Upper lobe of left lung (tissue), 6 donors: ENCODE results near the gene GFOD2. TPM values are rescaled to one million over a fixed set of nuclear protein-coding genes. Genes with fewer than 3 reads are reported as not detected.

Experiments
- ATAC-seq, 2 donors: fragments of 200-7000 bp; cut with Tn5 transposase; one replicate each; pipeline ENCODE4 v1.9.1; 2022; ENCODE audit warnings: mild to moderate bottlenecking in 2 of 2, moderate library complexity in 2 of 2; ENCODE audit not compliant: low FRiP score in 2 of 2
- DNase-seq, 2 donors: peaks; one replicate each; pipeline ENCODE4 v3.0.0-alpha.2; 2019 to 2020
- H3K27ac ChIP-seq, 4 donors: fragments of 200-600 bp; sonication (generic); one replicate each; pipeline ENCODE4 v1.5.1; 2016 to 2019
- H3K27me3 ChIP-seq, 4 donors: fragments of 200-600 bp; sonication (generic); one replicate each; pipeline ENCODE4 v1.5.1; 2017 to 2019
- H3K36me3 ChIP-seq, 4 donors: fragments of 200-600 bp; sonication (generic); one replicate each; pipeline ENCODE4 v1.5.1; 2016 to 2019
- H3K4me1 ChIP-seq, 4 donors: fragments of 200-600 bp; sonication (generic); one replicate each; pipeline ENCODE4 v1.5.1; 2018 to 2019
- H3K4me3 ChIP-seq, 4 donors: fragments of 200-600 bp; sonication (generic); one replicate each; pipeline ENCODE4 v1.5.1; 2017 to 2019; ENCODE audit warnings: mild to moderate bottlenecking in 2 of 4, moderate library complexity in 1 of 4
- H3K9me3 ChIP-seq, 4 donors: fragments of 200-600 bp; sonication (generic); one replicate each; pipeline ENCODE4 v1.5.1; 2018 to 2019
- EP300 ChIP-seq, 4 donors: sonication (generic); formaldehyde crosslinking; IDR thresholded peaks; one replicate each; pipeline ENCODE4 v1.5.1; 2017; ENCODE audit warnings: antibody characterized with exemption in 4 of 4, control low read depth in 2 of 4
- POLR2A ChIP-seq, 4 donors: fragments of 450-650 bp; IDR thresholded peaks; one replicate each; pipeline ENCODE4 v1.5.1; 2016 to 2017; ENCODE audit warnings: antibody characterized with exemption in 4 of 4, mild to moderate bottlenecking in 2 of 4
- POLR2AphosphoS5 ChIP-seq, 2 donors: sonication (generic); formaldehyde crosslinking; IDR thresholded peaks; one replicate each; pipeline ENCODE4 v1.5.1; 2017; ENCODE audit warnings: antibody characterized with exemption in 2 of 2
- WGBS, 2 donors: methylation state at CpG; one replicate each; pipeline ENCODE4 v1.1.5; 2017 to 2018; 5-methylcytosine and 5-hydroxymethylcytosine counted together
- total RNA-seq, 6 donors: library from RNA; depleted of rRNA in 4 of 6; stranded (reverse); fragments of >200 nt in 4 of 6; gene quantifications; one replicate each; pipeline versions ENCODE4 v1.1.0 to v1.2.1, GENCODE V29; 2016 to 2021
- TF ChIP-seq, protein P1 (sequence below), 6 experiments: fragments of 450-650 bp in 4 of 6; fragments of 200-600 bp in 2 of 6; sonication (generic) in 2 of 6; IDR thresholded peaks; one replicate each; pipeline ENCODE4 v1.5.1; 2016 to 2019; ENCODE audit warnings: antibody characterized with exemption in 6 of 6
- donor health status: DM: no; HTN: no; CAD: no; lungs with moderate emphysema.
- donor health status: DM: no; HTN: yes; CAD: no; lungs with severe emphysema.

GFOD2 gene
- total RNA-seq, 6 donors from 2014 or later = 14.3 to 21.0 (median 17.0) TPM

DNA sequence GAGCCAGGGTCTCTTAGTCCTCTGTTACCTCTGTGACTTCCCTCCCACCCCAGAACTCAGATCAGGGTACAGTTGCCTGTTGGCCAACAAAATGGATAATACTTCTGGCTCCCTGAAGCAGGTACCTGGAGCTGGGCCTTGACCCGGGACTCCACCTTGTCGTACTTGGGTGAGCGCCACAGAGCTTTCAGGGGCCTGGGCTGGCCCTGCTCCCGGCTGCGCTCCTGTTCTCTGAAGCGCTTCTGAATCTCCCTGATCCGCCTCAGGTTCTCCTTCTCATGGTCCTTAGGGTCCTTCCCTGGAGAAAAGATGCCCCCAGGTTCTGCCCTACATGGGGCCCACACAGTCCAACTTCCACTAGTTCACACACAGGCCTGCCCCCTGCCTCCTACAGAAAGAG, 54.2 kb downstream of the GFOD2 start:
- ATAC-seq (no peak), DNase-seq (peak in 1 of 2 donors; percentile 40)
- H3K36me3 ChIP-seq = peaks cover 0 to 21% (median 11%) of the 10 kb centered on the region in 4 donors
- H3K4me1 ChIP-seq = peaks cover 32 to 43% (median 36%) of the 10 kb centered on the region in 4 donors
- H3K9me3 ChIP-seq = no peaks in the 10 kb centered on the region
- H3K27me3 ChIP-seq = no peaks in the 10 kb centered on the region
- H3K4me3 ChIP-seq = no peak overlapping the region
- 96 to 97% methylated on average over 7 of the region's 7 CpGs for WGBS, 2 donors
- no peak overlapping the region for H3K27ac ChIP-seq
- no peak for TF ChIP-seq EP300 (IDR thresholded peaks at IDR 0.05)
- TF ChIP-seq, protein P1, sequence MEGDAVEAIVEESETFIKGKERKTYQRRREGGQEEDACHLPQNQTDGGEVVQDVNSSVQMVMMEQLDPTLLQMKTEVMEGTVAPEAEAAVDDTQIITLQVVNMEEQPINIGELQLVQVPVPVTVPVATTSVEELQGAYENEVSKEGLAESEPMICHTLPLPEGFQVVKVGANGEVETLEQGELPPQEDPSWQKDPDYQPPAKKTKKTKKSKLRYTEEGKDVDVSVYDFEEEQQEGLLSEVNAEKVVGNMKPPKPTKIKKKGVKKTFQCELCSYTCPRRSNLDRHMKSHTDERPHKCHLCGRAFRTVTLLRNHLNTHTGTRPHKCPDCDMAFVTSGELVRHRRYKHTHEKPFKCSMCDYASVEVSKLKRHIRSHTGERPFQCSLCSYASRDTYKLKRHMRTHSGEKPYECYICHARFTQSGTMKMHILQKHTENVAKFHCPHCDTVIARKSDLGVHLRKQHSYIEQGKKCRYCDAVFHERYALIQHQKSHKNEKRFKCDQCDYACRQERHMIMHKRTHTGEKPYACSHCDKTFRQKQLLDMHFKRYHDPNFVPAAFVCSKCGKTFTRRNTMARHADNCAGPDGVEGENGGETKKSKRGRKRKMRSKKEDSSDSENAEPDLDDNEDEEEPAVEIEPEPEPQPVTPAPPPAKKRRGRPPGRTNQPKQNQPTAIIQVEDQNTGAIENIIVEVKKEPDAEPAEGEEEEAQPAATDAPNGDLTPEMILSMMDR (IDR thresholded peaks at IDR 0.05) = no peak

DNA sequence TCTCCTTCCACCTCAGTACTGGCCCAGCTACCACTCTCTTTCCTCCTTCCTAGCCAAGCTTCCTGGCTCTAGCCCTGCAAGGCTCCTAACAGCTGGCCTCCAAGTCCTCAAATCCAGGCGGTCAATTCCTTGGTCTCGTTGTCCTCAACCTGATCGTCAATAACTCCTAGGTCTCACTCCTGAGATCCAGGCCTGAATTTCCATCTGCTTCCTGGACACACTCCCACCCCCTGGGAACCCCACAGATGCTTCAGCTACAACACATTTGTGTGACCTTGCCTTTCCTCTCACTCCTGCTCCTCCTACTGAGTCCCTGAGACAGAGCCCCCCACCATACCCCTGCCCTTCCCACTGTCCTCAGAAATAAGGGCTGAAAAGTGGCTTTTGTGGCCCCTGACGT, 54.9 kb downstream of the GFOD2 start:
- Histone ChIP-seq H3K27me3 (no peaks in the 10 kb centered on the region), H3K4me1 (peaks cover 37 to 49% (median 40%) of the 10 kb centered on the region in 4 donors), H3K4me3 (no peak overlapping the region), H3K27ac (no peak overlapping the region), H3K9me3 (no peaks in the 10 kb centered on the region), H3K36me3 (peaks cover 0 to 21% (median 11%) of the 10 kb centered on the region in 4 donors)
- DNase-seq (no peak), ATAC-seq (no peak)
- TF ChIP-seq POLR2A (IDR thresholded peaks at IDR 0.05) = no peak
- no peak for TF ChIP-seq EP300 (IDR thresholded peaks at IDR 0.05)
- TF ChIP-seq POLR2AphosphoS5 (IDR thresholded peaks at IDR 0.05) = no peak
- TF ChIP-seq, protein P1 (IDR thresholded peaks at IDR 0.05) = no peak
- 92 to 95% methylated on average over 4 of the region's 4 CpGs for WGBS, 2 donors

DNA sequence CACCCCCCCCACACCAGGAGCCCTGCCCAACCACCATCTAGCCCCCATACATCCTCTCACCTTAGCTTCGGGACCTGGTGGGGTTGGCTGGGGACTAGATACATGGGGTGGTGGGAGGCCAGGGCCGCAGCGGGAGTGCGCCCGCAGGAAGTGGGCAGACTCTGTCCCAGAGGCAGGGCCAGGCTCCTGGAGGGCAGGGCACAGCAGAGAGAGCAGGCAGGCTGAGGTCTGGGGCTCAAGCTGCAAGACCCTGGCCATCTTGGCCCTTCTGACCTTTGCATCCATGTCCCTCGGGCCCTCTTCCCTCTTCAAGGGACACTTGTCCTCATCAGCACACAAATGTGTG, 55.3 kb downstream of the GFOD2 start:
- H3K27me3 ChIP-seq = no peaks in the 10 kb centered on the region
- no peak overlapping the region for H3K27ac ChIP-seq
- H3K9me3 ChIP-seq = no peaks in the 10 kb centered on the region
- H3K4me3 ChIP-seq = no peak overlapping the region
- TF ChIP-seq POLR2A (IDR thresholded peaks at IDR 0.05) (no peak), POLR2AphosphoS5 (IDR thresholded peaks at IDR 0.05) (no peak), EP300 (IDR thresholded peaks at IDR 0.05) (no peak)
- TF ChIP-seq, protein P1 (IDR thresholded peaks at IDR 0.05) = no peak
- WGBS, 2 donors = 93 to 96% methylated on average over 6 of the region's 6 CpGs
- H3K4me1 ChIP-seq = peaks cover 41 to 53% (median 44%) of the 10 kb centered on the region in 4 donors
- peak in 1 of 2 donors; percentile 62 for DNase-seq
- peaks cover 0 to 21% (median 11%) of the 10 kb centered on the region in 4 donors for H3K36me3 ChIP-seq
- no peak for ATAC-seq

DNA sequence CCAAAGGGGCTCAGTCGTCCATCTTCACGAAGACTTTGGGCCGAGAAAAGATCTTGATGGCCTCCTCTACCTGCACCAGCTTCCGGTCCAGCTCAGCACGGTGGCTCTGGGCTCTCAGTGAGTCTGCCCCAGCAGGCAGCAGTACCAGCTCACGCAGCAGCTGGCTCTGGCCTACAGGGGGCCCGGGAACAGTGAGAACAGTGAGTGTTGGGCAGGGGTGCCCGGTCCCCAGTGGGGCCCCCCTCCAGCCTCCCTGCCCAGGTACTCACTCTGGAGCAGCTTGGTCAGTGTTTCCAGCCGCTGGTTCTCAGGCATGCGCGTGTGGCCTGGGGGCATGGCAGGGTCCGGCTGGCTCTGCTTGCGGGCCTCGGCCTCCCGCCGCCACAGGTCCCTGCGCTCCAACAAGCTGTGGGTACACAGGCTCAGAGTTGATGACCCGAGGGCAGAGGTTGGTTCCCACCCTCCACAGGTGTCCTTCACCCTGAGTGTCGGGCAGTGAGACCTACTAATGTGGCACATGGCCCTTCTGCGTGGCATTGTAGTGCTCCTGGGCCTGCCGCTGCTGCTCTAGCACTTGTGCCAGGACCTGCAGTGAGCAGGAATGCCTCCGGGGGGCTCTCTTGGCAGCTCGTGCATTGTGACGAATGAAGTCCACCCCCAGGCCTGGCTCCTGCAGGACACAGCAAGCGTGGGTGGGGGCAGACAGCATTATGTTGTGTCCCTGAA, 55.8 kb downstream of the GFOD2 start:
- H3K27me3 ChIP-seq = no peaks in the 10 kb centered on the region
- no peak for ATAC-seq
- no peak for TF ChIP-seq POLR2AphosphoS5 (IDR thresholded peaks at IDR 0.05)
- TF ChIP-seq EP300 (IDR thresholded peaks at IDR 0.05) = no peak
- no peak for TF ChIP-seq POLR2A (IDR thresholded peaks at IDR 0.05)
- TF ChIP-seq, protein P1 (IDR thresholded peaks at IDR 0.05) = no peak
- no peaks in the 10 kb centered on the region for H3K9me3 ChIP-seq
- H3K27ac ChIP-seq = no peak overlapping the region
- peak in 1 of 2 donors; percentile 80 for DNase-seq
- peaks cover 41 to 56% (median 43%) of the 10 kb centered on the region in 4 donors for H3K4me1 ChIP-seq
- H3K4me3 ChIP-seq = no peak overlapping the region
- WGBS, 2 donors = 87 to 93% methylated on average over 19 to 25 of the region's 25 CpGs
- peaks cover 0 to 21% (median 11%) of the 10 kb centered on the region in 4 donors for H3K36me3 ChIP-seq

DNA sequence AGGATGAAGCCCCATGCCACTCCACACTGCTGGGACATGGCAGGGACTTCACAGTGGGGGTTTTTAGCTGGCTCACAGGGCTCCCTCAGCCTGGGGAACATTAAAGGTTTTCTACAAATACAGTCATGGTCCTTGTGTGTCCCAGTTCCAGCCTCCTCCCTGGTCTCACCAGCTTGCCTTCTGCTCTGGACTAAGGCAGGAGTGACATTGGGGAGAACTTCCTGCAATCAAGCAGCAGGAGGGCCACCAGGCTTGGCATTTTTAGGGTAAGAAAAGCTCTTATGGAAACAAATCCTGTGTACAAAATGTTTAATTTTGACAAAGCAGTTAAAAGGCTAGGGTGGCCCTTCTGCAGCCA, 56.5 kb downstream of the GFOD2 start:
- no peaks in the 10 kb centered on the region for H3K27me3 ChIP-seq
- H3K4me1 ChIP-seq = peaks cover 34 to 49% (median 36%) of the 10 kb centered on the region in 4 donors
- ATAC-seq = no peak
- H3K27ac ChIP-seq = no peak overlapping the region
- peaks cover 0 to 27% (median 13%) of the 10 kb centered on the region in 4 donors for H3K36me3 ChIP-seq
- TF ChIP-seq, protein P1 (IDR thresholded peaks at IDR 0.05) = no peak
- TF ChIP-seq EP300 (IDR thresholded peaks at IDR 0.05) = no peak
- TF ChIP-seq POLR2AphosphoS5 (IDR thresholded peaks at IDR 0.05) = no peak
- no peak for TF ChIP-seq POLR2A (IDR thresholded peaks at IDR 0.05)
- no peak for DNase-seq
- no peaks in the 10 kb centered on the region for H3K9me3 ChIP-seq
- no peak overlapping the region for H3K4me3 ChIP-seq
